Kidney epithelial cell (primary cell): ENCODE data around the gene PSMB11. TPM values are rescaled to one million over a fixed set of nuclear protein-coding genes. Genes with fewer than 3 reads are reported as not detected.
A peak's percentile ranks its signal among the peaks of the same experiment; 100 is the strongest.

Experiments used
- DNase-seq: peaks from one replicate; pipeline ENCODE4 v3.0.0-alpha.2; 2010; ENCODE audit warnings: low read depth
- H3K27me3 ChIP-seq: 2 replicates; pipeline ENCODE4 v1.6.0; 2011; ENCODE audit warnings: low read length; ENCODE audit not compliant: control insufficient read depth, insufficient read depth
- H3K36me3 ChIP-seq: 2 replicates; pipeline ENCODE4 v1.5.1; 2011; ENCODE audit warnings: low read length; ENCODE audit not compliant: control insufficient read depth, insufficient read depth
- H3K4me3 ChIP-seq: 2 replicates; pipeline ENCODE4 v1.5.1; 2011; ENCODE audit warnings: low read depth, mild to moderate bottlenecking, control low read depth, low read length
- CTCF ChIP-seq: IDR thresholded peaks from 2 replicates; pipeline ENCODE4 v1.5.1; 2011; ENCODE audit warnings: mild to moderate bottlenecking, moderate library complexity, low read length, control low read depth, inconsistent platforms; ENCODE audit not compliant: insufficient read depth, poor library complexity, severe bottlenecking
- total RNA-seq: library from RNA; depleted of rRNA; stranded (reverse); fragments of >200 nt; gene quantifications from 2 replicates; pipeline ENCODE4 v1.2.3, GENCODE V29; 2015

The PSMB11 gene
- total RNA-seq, 1 donor from 2014 or later: not detected

- no peak for DNase-seq
- no peak for TF ChIP-seq CTCF
- Histone ChIP-seq H3K27me3 (no peaks in the 10 kb centered on the region), H3K4me3 (no peak overlapping the region), H3K36me3 (peaks cover 11% of the 10 kb centered on the region)
These were observed 27.4 kb downstream of the PSMB11 start for GRCh38 chr14:23069413-23069806.

GRCh38 chr14:23070262-23071129 lies 28.5 kb downstream of the PSMB11 start:
- Histone ChIP-seq H3K4me3 (peak overlapping the region; percentile 79), H3K27me3 (no peaks in the 10 kb centered on the region), H3K36me3 (peaks cover 12% of the 10 kb centered on the region)
- TF ChIP-seq CTCF: no peak
- DNase-seq: no peak

- Histone ChIP-seq H3K36me3 (peaks cover 11% of the 10 kb centered on the region), H3K4me3 (peak overlapping the region; percentile 79), H3K27me3 (no peaks in the 10 kb centered on the region)
- peak; percentile 82 for DNase-seq
- no peak for TF ChIP-seq CTCF
These were observed 29.4 kb downstream of the PSMB11 start for GRCh38 chr14:23071244-23071920.

GRCh38 chr14:23071921-23072539 lies 30.0 kb downstream of the PSMB11 start:
- peaks cover 11% of the 10 kb centered on the region for H3K36me3 ChIP-seq
- H3K27me3 ChIP-seq: no peaks in the 10 kb centered on the region
- no peak for TF ChIP-seq CTCF
- DNase-seq: no peak
- no peak overlapping the region for H3K4me3 ChIP-seq

- no peak overlapping the region for H3K4me3 ChIP-seq
- DNase-seq: no peak
- no peaks in the 10 kb centered on the region for H3K27me3 ChIP-seq
- TF ChIP-seq CTCF: no peak
- H3K36me3 ChIP-seq: peaks cover 7% of the 10 kb centered on the region
These were observed 32.9 kb downstream of the PSMB11 start for GRCh38 chr14:23074906-23075305.
